Endothelial cell of umbilical vein (primary cell): ENCODE measurements around the gene RFC2. TPM values are rescaled to one million over a fixed set of nuclear protein-coding genes. Genes with fewer than 3 reads are reported as not detected.
A peak's percentile ranks its signal among the peaks of the same experiment; 100 is the strongest.
"Not testable (repeated sequence)": the region's sequence is repeated elsewhere in the genome, so short reads cannot be mapped to it uniquely, and the experiment has no call there.

Experiments
- BruUV-seq: library from RNA; stranded (reverse); fragments of 400-500 nt; replicated peaks from 2 replicates; lab custom pipeline; 2021; lab: Mats Ljungman, UMichigan
- CTCF ChIA-PET: fragments of 300-600, 350-600 bp; sonication (Branson Sonifier 250); formaldehyde crosslinking; loops from one replicate; lab custom pipeline; 2021; ENCODE audit warnings: antibody characterized with exemption, inconsistent platforms; lab: Charles Lee
- POLR2A ChIA-PET: fragments of 300-600, 350-600 bp; sonication (Branson Sonifier 250); formaldehyde crosslinking; loops from one replicate; lab custom pipeline; 2021; ENCODE audit warnings: antibody characterized with exemption, inconsistent platforms; lab: Charles Lee
- DNase-seq: peaks from one replicate; pipeline ENCODE4 v3.0.0-alpha.2; 2011; ENCODE audit warnings: low read depth, low spot score
- FAIRE-seq: peaks from 2 replicates; lab custom pipeline; 2011; peaks lifted over from hg19 to GRCh38; lab: Jason Lieb, UNC
- H2AFZ ChIP-seq: 2 replicates; pipeline ENCODE4 v1.6.0; 2012; ENCODE audit warnings: low read depth, low read length, control low read depth, inconsistent platforms
- H3K27ac ChIP-seq: 2 replicates; pipeline ENCODE4 v1.5.1; 2011; ENCODE audit warnings: low read depth, mild to moderate bottlenecking, control low read depth, low read length, moderate library complexity; ENCODE audit not compliant: insufficient read depth
- H3K27me3 ChIP-seq, 2 experiments: 2 replicates each; pipeline versions ENCODE4 v1.6.0 to v1.6.1; 2011; ENCODE audit warnings: low read length in 2 of 2, mixed read lengths in 1 of 2; ENCODE audit not compliant: control insufficient read depth in 2 of 2, insufficient read depth in 2 of 2
- H3K36me3 ChIP-seq, 2 experiments: 2 replicates in 1 of 2; 3 replicates in 1 of 2; pipeline ENCODE4 v1.5.1; 2011; ENCODE audit warnings: low read length in 2 of 2, mild to moderate bottlenecking in 1 of 2, moderate library complexity in 1 of 2; ENCODE audit not compliant: control insufficient read depth in 2 of 2, insufficient read depth in 2 of 2; ENCODE audit errors: extremely low read depth in 1 of 2
- H3K4me1 ChIP-seq: 3 replicates; pipeline ENCODE4 v1.5.1; 2011; ENCODE audit warnings: mild to moderate bottlenecking, low read length; ENCODE audit not compliant: control insufficient read depth, insufficient read depth; ENCODE audit errors: extremely low read depth
- H3K4me2 ChIP-seq: 2 replicates; pipeline ENCODE4 v1.6.1; 2011; ENCODE audit warnings: low read length, control low read depth, mixed read lengths; ENCODE audit not compliant: insufficient read depth
- H3K4me3 ChIP-seq, 3 experiments: fragments of 200-600 bp in 1 of 3; sonication (generic), shearing (Covaris generic) in 1 of 3; replicated peaks in 1 of 3; 2 replicates each; pipeline ENCODE4 v1.5.1; 2011 to 2016; ENCODE audit warnings: control low read depth in 3 of 3, low read length in 3 of 3, mild to moderate bottlenecking in 2 of 3, inconsistent platforms in 1 of 3, low read depth in 1 of 3, moderate library complexity in 1 of 3; ENCODE audit not compliant: insufficient read depth in 1 of 3
- H3K79me2 ChIP-seq: 2 replicates; pipeline ENCODE4 v1.6.0; 2012; ENCODE audit warnings: low read length, inconsistent platforms; ENCODE audit not compliant: control insufficient read depth, insufficient read depth
- H3K9ac ChIP-seq: replicated peaks from 2 replicates; pipeline ENCODE3; 2011; ENCODE audit warnings: low read length, control low read depth; ENCODE audit not compliant: insufficient read depth; ENCODE audit errors: extremely low read depth
- H3K9me1 ChIP-seq: replicated peaks from 3 replicates; pipeline ENCODE4 v1.6.0; 2011; ENCODE audit warnings: mild to moderate bottlenecking, low read length; ENCODE audit not compliant: control insufficient read depth, insufficient read depth; ENCODE audit errors: extremely low read depth
- H3K9me3 ChIP-seq: replicated peaks from 2 replicates; pipeline ENCODE4 v1.5.1; 2012; ENCODE audit warnings: low read length, inconsistent platforms; ENCODE audit not compliant: control insufficient read depth, insufficient read depth
- H4K20me1 ChIP-seq: replicated peaks from 2 replicates; pipeline ENCODE3; 2011; ENCODE audit warnings: mild to moderate bottlenecking, low read length; ENCODE audit not compliant: control insufficient read depth, insufficient read depth; ENCODE audit errors: extremely low read depth
- CTCF ChIP-seq, 2 donors: IDR thresholded peaks; 1 replicate in 1 of 2; 2 replicates in 1 of 2; pipeline ENCODE4 v1.5.1; 2011; ENCODE audit warnings: low read length in 2 of 2, mild to moderate bottlenecking in 2 of 2, moderate library complexity in 2 of 2, control low read depth in 1 of 2, inconsistent platforms in 1 of 2, low read depth in 1 of 2; ENCODE audit not compliant: insufficient read depth in 1 of 2; ENCODE audit errors: extremely low read depth in 1 of 2
- EZH2 ChIP-seq: IDR thresholded peaks from 2 replicates; pipeline ENCODE4 v1.6.1; 2012; ENCODE audit warnings: borderline replicate concordance, low read depth, mild to moderate bottlenecking, moderate library complexity, low read length, inconsistent platforms; ENCODE audit not compliant: severe bottlenecking
- FOS ChIP-seq: IDR thresholded peaks from 2 replicates; pipeline ENCODE4 v1.6.1; 2011; ENCODE audit warnings: mild to moderate bottlenecking, low read length, moderate library complexity, borderline replicate concordance; ENCODE audit not compliant: insufficient read depth
- dilution Hi-C: fragments of 300-500 bp; cut with MboI; formaldehyde crosslinking; loops from one replicate; pipeline ENCODE4 v1.15.0; 2019; ENCODE audit warnings: low sequenced_read_pairs; ENCODE audit not compliant: extremely low pct_ligation_motif_present
- intact Hi-C: fragments of 100-400 bp; cut with micrococcal nuclease; formaldehyde crosslinking; loops from one replicate; pipeline ENCODE4 v1.10.0; 2022
- polyA plus RNA-seq, 4 experiments: library from polyadenylated mRNA; depleted of rRNA in 3 of 4; stranded (reverse) in 3 of 4; unstranded in 1 of 4; fragments of >200 nt; gene quantifications; 2 replicates each; pipeline versions ENCODE4 v1.2.1 to v1.2.3, GENCODE V29; 2011 to 2012; ENCODE audit warnings: missing spikeins in 1 of 4
- total RNA-seq: library from RNA; stranded (reverse); gene quantifications from 2 replicates; pipeline ENCODE4 v1.2.3, GENCODE V29; 2021
- TF ChIP-seq, protein P1 (sequence below): IDR thresholded peaks from 2 replicates; pipeline ENCODE4 v1.6.1; 2011; ENCODE audit not compliant: insufficient read depth, insufficient read length

The RFC2 gene
- total and polyA plus RNA-seq, 2 donors (not counting 3 experiments of a cell fraction or from before 2014, with no cell fraction given), result 24.4 to 44.3 TPM

GRCh38 chr7:74206589-74207120, 47.5 kb downstream of the RFC2 start:
- no TSS peak for BruUV-seq
- FAIRE-seq, result peak; percentile 93
- POLR2A ChIA-PET, result interaction anchor here (1.2 kb wide), 1 partner anchor 194 kb away, joined by 7 read pairs; no protein-coding TSS in a partner anchor

DNA sequence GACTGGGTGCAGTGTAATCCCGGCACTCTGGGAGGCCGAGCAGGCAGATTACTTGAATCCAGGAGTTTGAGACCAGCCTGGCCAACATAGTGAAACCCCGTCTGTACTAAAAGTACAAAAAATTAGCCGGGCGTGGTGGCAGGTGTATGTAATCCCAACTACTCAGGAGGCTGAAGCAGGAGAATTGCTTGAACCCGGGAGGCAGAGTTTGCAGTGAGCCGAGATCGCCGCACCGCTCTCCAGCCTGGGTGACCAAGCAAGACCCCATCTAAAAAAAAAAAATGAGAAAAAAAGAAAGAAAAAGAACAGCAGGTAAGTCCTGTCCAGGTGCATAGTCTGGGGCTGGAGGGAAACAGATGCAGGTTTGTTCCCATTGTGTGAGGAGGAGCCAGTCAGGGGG, 48.1 kb downstream of the RFC2 start:
- H3K27me3 ChIP-seq, H2AFZ ChIP-seq, dilution Hi-C loops, H3K79me2 ChIP-seq, H3K4me1 ChIP-seq, H3K36me3 ChIP-seq, H3K27ac ChIP-seq, H3K9ac ChIP-seq, BruUV-seq, H3K4me2 ChIP-seq, FAIRE-seq, H4K20me1 ChIP-seq, H3K9me3 ChIP-seq, H3K4me3 ChIP-seq, H3K9me1 ChIP-seq, DNase-seq: not testable (repeated sequence)
- ChIA-PET POLR2A (interaction anchor here (1.2 kb wide), 1 partner anchor 195 kb away, joined by 7 read pairs; no protein-coding TSS in a partner anchor), CTCF (interaction anchor here (0.6 to 10.3 kb wide), 72 partner anchors 9 to 343 kb away, joined by 3 to 405 read pairs (median 6); partner anchors contain the start of genes CLIP2, EIF4H, LIMK1 and RFC2)
- intact Hi-C loops, result loop anchor here (1.0 to 10.0 kb wide), 4 partner anchors 69 to 195 kb away; no protein-coding TSS in a partner anchor

More at GRCh38 chr7:74206589-74207120, 47.5 kb downstream of the RFC2 start:
- Histone ChIP-seq H3K9ac (no peak overlapping the region), H3K9me1 (no peaks in the 10 kb centered on the region), H3K79me2 (no peaks in the 10 kb centered on the region), H3K4me1 (no peaks in the 10 kb centered on the region), H4K20me1 (no peaks in the 10 kb centered on the region), H3K27me3 (no peaks in the 10 kb centered on the region), H3K27ac (no peak overlapping the region), H3K9me3 (no peaks in the 10 kb centered on the region), H3K4me2 (peak overlapping the region; percentile 14), H3K36me3 (no peaks in the 10 kb centered on the region), H2AFZ (peak overlapping the region; percentile 49), H3K4me3 (no peak overlapping the region)
- intact Hi-C loops, result loop anchor here (1.0 to 10.0 kb wide), 4 partner anchors 68 to 195 kb away; no protein-coding TSS in a partner anchor
- dilution Hi-C loops, result no loop called here
- TF ChIP-seq FOS (no peak), CTCF (IDR thresholded peaks at IDR 0.05; ENCODE audit: extremely low read depth in 1 of 2, insufficient read depth in 1 of 2, low read depth in 1 of 2, low read length in 2 of 2) (peak; percentile 97), EZH2 (no peak)
- TF ChIP-seq, protein P1, sequence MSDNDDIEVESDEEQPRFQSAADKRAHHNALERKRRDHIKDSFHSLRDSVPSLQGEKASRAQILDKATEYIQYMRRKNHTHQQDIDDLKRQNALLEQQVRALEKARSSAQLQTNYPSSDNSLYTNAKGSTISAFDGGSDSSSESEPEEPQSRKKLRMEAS, result peak; percentile 82
- CTCF ChIA-PET, result interaction anchor here (0.6 to 10.3 kb wide), 74 partner anchors 8 to 344 kb away, joined by 3 to 405 read pairs (median 6); partner anchors contain the start of genes CLIP2, EIF4H, LIMK1 and RFC2
- DNase-seq, result peak; percentile 72
